Activated T-cell treated with anti-CD3 and anti-CD28 coated beads, Interleukin-2, amount 50 U/mL, for 1 hour (primary cell): Measurements from ENCODE around the gene SIRPB2.
A peak's percentile ranks its signal among the peaks of the same experiment; 100 is the strongest.

Experiments
- DNase-seq: peaks from one replicate; pipeline ENCODE4 v3.0.0-alpha.2; 2020

Gene SIRPB2

DNA sequence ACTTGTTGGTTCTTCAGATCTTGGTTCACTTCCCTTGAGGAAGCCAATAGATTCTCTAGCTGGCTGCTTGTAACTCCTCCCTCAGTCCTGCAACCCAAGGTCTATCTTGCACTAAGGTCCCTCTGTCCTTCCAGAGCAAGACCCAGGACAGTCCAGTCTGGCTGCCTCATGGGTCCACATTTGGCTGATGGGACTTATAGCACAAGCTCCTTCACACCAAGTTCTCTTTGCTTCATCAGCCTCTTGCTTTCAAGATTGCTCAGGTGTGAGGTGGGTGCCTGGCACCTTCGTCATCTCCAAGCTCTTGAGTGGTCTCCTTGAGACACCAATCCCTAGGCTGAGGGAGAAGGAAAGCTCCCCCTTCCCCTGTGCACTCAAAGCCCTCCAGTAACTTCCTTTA is 52.9 kb downstream of the SIRPB2 start:
- no peak for DNase-seq

DNA sequence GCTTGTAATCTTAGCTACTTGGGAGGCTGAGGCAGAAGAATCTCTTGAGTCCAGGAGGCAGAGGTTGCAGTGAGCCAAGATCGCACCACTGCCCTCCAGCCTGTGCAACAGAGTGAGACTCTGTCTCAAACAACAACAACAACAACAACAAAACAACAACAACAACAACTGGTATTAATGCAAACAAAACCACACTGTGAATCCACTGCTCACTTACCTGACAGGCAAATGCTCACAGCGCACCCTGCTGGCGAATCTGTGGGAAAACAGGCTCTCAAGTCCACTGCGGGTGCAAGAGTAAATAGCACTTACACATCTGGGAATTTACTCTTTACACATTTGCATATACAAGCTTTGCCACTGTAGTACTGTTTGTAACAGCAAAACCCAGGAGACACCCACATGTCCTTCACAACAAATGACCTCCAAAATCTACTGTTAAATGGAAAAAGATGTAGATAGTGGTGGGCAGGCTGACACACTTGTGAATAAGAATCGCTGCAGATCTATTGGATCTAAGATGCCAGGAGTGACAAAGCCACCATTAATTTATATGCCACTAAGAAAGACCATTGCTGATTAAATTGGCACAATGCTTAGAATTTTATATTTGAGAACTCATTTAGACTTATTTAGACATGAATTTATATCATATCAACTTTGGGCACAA is 53.9 kb downstream of the SIRPB2 start:
- peak; percentile 79 for DNase-seq

DNA sequence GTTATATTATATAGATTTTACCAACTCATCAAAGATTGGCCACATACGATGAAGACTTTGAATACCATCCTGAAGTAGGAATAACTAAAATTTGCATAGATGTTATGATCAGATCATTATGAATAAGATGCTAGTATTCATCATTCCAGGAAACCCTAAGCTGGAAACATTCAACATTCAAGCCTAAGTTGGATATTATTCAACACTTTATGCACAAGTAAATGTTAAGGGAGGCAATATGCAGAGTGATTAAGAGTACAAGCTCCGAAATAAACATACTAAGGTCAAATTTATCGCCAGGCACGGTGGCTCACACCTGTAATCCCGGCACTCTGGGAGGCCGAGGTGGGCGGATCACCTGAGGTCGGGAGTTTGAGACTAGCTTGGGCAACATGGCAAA is 55.0 kb downstream of the SIRPB2 start:
- no peak for DNase-seq

DNA sequence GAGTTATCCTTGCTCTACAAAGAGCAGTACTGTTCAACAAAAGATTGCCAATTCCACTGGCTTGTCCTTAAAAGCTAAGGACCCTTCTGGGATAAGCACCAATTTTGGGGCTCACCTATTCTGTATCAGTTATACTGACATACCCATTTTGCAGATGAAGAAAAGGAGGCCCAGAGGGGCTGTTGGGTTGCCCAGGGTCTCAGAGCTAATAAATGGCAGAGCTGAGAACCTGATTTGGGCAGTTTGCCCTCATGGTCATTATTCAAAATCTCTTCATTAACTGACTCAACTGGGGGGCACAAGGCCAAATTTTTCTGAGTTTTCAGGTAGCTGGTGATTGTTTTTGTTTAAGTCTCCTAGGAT is 55.9 kb downstream of the SIRPB2 start:
- no peak for DNase-seq

DNA sequence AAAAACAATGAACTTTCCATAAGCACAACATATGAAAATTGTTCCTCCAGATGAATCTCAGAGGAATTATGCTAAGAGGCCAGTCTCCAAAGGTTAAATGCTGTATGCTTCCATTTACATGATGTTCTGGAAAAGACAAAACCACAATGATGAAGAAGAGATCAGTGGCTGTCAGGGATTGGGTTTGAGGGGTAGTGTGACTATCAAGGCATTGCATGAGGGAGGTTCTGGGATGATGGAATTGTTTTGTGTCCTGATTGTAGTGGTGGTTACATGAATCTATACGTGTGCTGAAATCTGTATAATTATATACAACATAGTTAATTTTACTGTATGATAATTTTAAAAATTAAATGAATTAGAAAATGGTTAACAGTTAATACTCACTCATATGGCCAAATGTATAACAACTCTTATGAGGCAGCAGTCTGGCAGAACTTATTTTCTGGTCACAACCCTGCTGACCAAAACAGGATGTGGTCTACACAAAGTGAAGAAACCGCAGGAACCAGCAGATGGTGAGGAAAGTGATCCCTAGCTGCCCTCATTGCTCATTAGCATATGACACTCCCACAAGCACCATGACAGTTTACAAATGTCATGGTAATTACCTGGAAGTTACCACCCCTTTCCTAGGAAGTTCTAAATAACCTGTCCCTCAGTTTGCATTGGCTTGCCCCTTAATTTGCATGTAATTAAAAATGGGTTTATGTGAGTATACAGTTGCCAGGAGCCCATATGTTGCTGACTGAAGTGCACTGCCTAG is 56.5 kb downstream of the SIRPB2 start:
- DNase-seq, result no peak

DNA sequence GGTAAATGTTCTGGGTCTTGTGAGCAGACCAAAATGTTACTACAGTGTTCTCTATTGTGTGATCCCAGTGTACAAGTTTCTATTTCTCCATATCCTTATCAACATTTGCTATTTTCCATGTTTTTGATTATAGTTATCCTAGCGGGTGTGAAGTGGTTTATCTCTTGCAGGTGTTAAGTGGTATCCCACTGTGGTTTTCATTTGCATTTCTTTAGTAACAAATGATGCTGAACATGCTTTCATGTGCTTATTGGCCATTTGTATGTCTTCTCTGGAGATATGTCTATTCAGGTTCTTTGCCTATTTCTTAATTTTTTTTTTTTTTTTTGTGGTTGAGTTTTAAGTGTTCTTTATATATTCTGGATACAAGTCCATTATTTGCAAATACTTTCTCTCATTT is 60.1 kb downstream of the SIRPB2 start:
- no peak for DNase-seq

DNA sequence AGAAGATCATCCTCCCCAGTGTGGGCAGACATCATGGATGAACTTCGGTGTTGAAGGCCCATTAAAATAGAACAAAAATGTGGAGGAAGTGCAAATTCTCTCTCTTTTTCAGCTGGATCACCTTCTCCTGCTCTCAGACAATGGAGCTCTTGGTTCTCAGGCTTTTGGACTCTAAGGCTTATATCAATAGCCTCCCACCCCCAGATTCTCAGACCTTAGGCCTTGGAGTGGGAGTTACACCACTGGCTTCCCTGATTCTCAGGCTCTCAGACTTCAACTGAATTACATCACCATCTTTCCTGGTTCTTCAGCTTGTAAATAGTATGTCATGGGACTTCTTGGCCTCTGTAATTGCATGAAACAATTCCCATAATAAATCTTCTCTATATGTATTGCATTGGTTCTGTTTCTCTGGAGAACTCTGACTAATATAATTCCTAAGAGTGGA is 61.2 kb downstream of the SIRPB2 start:
- no peak for DNase-seq

DNA sequence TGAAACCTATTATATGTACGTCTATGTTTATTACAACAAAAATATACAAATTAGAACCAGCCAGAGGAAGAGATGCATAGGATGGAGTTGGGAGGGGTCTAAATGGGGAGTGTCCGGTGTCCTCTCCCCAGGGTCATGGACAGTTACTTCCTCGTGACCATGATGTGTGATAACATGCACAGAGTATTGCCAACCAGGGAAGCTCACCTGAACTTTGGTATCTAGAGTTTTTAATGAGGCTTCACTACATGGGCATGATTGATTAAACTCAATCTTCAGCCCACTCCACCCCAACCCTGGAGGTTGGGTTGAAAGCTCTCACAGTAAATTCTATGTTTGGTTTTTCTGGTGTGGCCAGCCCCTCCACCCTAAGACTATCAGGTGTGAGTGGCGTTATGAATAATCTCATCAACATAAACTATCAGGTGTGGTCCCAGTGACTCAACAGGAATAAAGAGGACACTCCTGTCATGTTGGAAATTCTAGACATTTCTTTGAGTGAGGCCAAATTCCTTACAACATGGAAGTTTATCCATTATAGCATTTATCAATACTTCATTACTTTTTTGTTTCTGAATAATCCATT is 62.0 kb downstream of the SIRPB2 start:
- DNase-seq, result no peak

DNA sequence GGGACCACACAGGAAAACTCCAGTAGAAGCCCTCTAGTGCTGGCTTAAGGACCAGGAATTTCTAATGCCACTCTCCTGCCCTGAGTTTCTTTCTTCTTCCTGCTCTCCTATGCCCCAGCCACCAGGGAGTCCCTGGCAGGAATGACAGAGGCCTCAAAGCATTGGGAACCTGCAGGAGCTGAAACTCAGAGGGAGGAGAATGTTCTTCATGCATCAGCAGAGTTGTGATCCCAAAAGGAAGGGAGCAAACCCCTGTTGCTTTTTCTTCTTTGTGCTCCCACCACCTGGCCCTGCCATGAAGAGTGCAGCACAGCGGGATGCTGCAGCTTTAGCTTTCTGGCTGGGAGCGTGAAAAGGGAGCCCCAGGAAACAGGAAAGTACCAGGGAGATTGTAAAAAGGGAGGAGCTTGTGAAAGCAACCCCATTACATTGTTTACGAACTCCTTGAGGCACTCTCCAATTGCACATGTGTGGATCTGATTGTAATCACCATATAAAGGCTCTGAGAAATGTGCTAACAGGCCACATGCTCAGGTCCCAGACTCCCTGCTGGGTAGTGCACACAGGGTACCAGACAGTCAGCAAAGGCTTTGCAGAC is 63.7 kb downstream of the SIRPB2 start:
- no peak for DNase-seq

DNA sequence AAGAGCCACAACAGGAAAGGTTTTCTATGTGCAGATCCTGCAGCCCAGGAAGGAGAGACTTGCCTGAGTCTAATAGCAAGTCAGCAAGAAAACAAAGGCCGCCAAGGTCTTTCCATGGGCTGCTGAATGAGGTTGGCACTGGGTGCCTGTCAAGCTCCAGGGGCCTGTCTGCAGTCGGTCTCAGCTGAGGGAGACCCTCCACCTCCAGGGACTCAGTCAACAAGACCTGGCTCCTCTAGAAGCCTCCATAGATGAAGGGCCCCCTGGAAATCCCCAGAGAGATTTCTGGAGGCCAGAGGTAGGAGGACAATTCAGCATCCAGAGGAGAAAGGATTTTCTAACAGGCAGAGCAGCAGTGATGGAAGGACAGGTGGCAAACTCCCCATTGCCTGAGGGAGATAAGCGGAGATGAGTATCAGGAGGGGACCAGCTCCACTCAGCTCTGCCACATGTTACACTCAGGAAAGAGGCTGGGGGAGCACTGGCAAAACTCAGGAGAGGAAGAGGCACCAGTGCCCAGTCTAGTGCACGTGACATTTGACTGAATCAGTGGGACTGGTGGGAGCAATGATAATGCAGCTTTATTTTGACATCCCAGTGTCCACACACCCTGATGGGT is 64.9 kb downstream of the SIRPB2 start:
- no peak for DNase-seq
